Small intestine (tissue), 7 donors: ENCODE results near the gene HCRTR1. TPM values are rescaled to one million over a fixed set of nuclear protein-coding genes. Genes with fewer than 3 reads are reported as not detected.
"Not testable (repeated sequence)": the region's sequence is repeated elsewhere in the genome, so short reads cannot be mapped to it uniquely, and the experiment has no call there.

Experiments
- DNase-seq, 2 donors: peaks; one replicate each; pipeline versions ENCODE4 v3.0.0 to v3.0.0-alpha.2; 2013
- FAIRE-seq: peaks from 2 replicates; lab custom pipeline; 2012; peaks lifted over from hg19 to GRCh38; lab: Jason Lieb, UNC
- H3K27ac ChIP-seq, 3 donors: one replicate each; pipeline ENCODE4 v1.5.1; 2013; ENCODE audit warnings: low read length in 2 of 3, mild to moderate bottlenecking in 2 of 3, control low read depth in 1 of 3, inconsistent platforms in 1 of 3, low read depth in 1 of 3, moderate library complexity in 1 of 3
- H3K27me3 ChIP-seq, 3 donors: one replicate each; pipeline ENCODE4 v1.6.1; 2013; ENCODE audit warnings: low read length in 3 of 3, inconsistent platforms in 1 of 3; ENCODE audit not compliant: control insufficient read depth in 3 of 3, insufficient read depth in 3 of 3
- H3K36me3 ChIP-seq, 3 donors: one replicate each; pipeline ENCODE4 v1.6.1; 2013; ENCODE audit warnings: low read length in 3 of 3, inconsistent platforms in 1 of 3, low read depth in 1 of 3, mild to moderate bottlenecking in 1 of 3, moderate library complexity in 1 of 3; ENCODE audit not compliant: control insufficient read depth in 3 of 3, insufficient read depth in 2 of 3
- H3K4me1 ChIP-seq, 3 donors: one replicate each; pipeline ENCODE4 v1.6.1; 2013; ENCODE audit warnings: low read length in 2 of 3, inconsistent platforms in 1 of 3, low read depth in 1 of 3, mild to moderate bottlenecking in 1 of 3, moderate library complexity in 1 of 3; ENCODE audit not compliant: control insufficient read depth in 3 of 3, insufficient read depth in 2 of 3
- H3K4me3 ChIP-seq, 3 donors: one replicate each; pipeline ENCODE4 v1.5.1; 2013; ENCODE audit warnings: low read length in 3 of 3, control low read depth in 1 of 3, inconsistent platforms in 1 of 3, low read depth in 1 of 3, mild to moderate bottlenecking in 1 of 3, moderate library complexity in 1 of 3
- H3K9me3 ChIP-seq, 2 donors: one replicate each; pipeline ENCODE4 v1.6.1; 2013; ENCODE audit warnings: low read depth in 1 of 2, low read length in 1 of 2; ENCODE audit not compliant: control insufficient read depth in 2 of 2, insufficient read depth in 1 of 2
- WGBS, 3 donors: extraction: QIAGEN DNeasy Blood & Tissue Kit; methylation state at CpG; one replicate each; pipeline ENCODE4 v1.1.7; 2013; 5-methylcytosine and 5-hydroxymethylcytosine counted together
- polyA plus RNA-seq, 4 donors: library from polyadenylated mRNA; stranded (reverse) in 3 of 4; unstranded in 1 of 4; fragments of 200-250 nt in 3 of 4; fragments of 120-200 nt in 1 of 4; gene quantifications; one replicate each; pipeline versions ENCODE4 v1.2.1 to v1.2.3, GENCODE V29; 2013
- donor health status: healthy with polysubstance abuse.
- donor health status: control.
- donor health status: control.
- donor health status: Bipolar disorder and iron deficiency.
- donor health status: healthy.

HCRTR1 gene
- polyA plus RNA-seq, 4 donors: 0.06 to 0.10 TPM; not detected in 2

DNA sequence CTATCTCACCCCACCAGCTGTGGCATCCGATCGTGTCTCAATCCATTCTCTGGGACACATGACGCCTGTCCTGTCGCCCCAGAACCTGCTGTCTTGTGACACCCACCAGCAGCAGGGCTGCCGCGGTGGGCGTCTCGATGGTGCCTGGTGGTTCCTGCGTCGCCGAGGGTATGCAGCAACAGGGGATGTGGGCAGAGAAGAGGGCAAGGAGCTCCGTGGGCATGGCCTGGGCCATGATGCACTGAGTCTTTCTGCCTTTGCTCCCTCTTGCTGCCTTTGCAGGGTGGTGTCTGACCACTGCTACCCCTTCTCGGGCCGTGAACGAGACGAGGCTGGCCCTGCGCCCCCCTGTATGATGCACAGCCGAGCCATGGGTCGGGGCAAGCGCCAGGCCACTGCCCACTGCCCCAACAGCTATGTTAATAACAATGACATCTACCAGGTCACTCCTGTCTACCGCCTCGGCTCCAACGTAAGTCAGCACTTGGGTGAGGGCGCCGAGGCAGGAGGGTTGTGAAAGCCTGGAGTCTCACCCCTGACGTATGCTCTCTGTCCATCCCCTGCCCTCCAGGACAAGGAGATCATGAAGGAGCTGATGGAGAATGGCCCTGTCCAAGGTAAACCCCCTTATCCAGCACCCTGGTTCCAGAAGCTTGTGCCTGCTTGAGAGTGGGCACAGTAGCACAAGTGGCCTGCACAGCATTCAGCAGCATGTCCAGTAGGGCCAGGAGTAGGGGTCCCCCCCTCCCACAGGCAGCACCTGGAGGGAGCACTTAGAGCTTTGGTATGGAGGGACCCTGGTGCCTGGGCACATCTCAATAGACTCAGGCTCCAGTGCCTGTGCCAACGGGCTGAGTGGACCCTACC, 32.4 kb upstream of the HCRTR1 start:
- no peaks in the 10 kb centered on the region for H3K9me3 ChIP-seq
- DNase-seq: no peak
- FAIRE-seq: no peak
- WGBS, 3 donors: 89 to 91% (median 89%) methylated on average over 26 to 27 of the region's 27 CpGs
- H3K36me3 ChIP-seq: peaks cover 0 to 75% (median 0%) of the 10 kb centered on the region in 3 donors
- no peak overlapping the region for H3K4me3 ChIP-seq
- peaks cover 0 to 75% (median 5%) of the 10 kb centered on the region in 3 donors for H3K4me1 ChIP-seq
- no peaks in the 10 kb centered on the region for H3K27me3 ChIP-seq
- no peak overlapping the region for H3K27ac ChIP-seq

DNA sequence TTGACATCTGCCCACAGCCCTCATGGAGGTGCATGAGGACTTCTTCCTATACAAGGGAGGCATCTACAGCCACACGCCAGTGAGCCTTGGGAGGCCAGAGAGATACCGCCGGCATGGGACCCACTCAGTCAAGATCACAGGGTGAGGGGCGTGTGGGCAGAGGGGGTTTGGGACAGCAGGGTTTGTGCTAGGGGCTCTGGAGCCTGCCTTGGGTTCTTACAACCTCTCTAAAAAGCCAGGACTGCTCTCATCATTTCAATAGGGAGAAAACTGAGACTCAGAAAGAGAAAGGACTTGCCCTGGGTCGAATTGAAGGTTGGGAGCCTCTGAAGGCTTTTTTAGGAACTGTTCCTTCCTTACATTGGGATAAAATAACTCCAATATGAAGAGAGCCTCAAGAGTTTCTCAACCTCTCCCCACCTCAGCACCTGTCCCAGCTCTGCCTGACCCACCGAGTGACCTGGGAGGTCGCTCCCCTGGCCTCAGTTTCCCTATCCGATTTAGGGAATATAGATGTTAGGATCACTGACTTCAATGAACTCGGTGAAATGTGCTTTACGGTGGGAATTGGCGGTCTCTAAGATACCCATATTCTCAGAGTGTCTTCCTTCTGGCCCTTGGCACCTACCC, 31.6 kb upstream of the HCRTR1 start:
- Histone ChIP-seq H3K27ac (no peak overlapping the region), H3K4me3 (no peak overlapping the region), H3K4me1 (peaks cover 0 to 68% (median 5%) of the 10 kb centered on the region in 3 donors), H3K36me3 (peaks cover 0 to 69% (median 0%) of the 10 kb centered on the region in 3 donors), H3K9me3 (no peaks in the 10 kb centered on the region), H3K27me3 (no peaks in the 10 kb centered on the region)
- FAIRE-seq (no peak), DNase-seq (no peak)
- 83 to 85% (median 83%) methylated on average over 11 of the region's 11 CpGs for WGBS, 3 donors

DNA sequence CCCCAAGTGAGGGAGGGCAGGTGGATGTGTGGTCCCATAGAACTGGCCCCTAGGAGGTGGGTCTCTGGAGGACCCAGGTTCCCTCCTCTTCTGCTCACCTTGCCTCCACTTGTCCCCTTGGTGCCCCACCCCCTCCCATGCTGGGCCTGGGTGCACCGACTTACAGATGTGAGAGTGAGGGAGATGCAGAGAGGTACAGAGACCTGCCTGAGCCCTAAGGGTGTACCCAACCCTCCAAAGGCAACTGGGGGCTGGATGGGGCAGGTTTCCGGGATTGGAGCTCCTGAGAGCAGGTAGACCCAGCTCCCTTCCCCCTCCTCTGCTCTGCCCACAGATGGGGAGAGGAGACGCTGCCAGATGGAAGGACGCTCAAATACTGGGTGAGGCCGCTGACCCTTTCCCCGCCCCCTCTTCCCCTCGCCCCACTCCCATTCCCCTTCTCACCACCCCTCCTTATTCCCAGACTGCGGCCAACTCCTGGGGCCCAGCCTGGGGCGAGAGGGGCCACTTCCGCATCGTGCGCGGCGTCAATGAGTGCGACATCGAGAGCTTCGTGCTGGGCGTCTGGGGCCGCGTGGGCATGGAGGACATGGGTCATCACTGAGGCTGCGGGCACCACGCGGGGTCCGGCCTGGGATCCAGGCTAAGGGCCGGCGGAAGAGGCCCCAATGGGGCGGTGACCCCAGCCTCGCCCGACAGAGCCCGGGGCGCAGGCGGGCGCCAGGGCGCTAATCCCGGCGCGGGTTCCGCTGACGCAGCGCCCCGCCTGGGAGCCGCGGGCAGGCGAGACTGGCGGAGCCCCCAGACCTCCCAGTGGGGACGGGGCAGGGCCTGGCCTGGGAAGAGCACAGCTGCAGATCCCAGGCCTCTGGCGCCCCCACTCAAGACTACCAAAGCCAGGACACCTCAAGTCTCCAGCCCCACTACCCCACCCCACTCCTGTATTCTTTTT, 30.8 kb upstream of the HCRTR1 start:
- DNase-seq (no peak), FAIRE-seq (no peak)
- Histone ChIP-seq H3K36me3 (peaks cover 0 to 63% (median 0%) of the 10 kb centered on the region in 3 donors), H3K27me3 (no peaks in the 10 kb centered on the region), H3K4me1 (peaks cover 0 to 65% (median 5%) of the 10 kb centered on the region in 3 donors), H3K9me3 (no peaks in the 10 kb centered on the region), H3K4me3 (no peak overlapping the region), H3K27ac (no peak overlapping the region)
- WGBS, 3 donors: 72 to 87% (median 76%) methylated on average over 36 to 47 of the region's 47 CpGs

DNA sequence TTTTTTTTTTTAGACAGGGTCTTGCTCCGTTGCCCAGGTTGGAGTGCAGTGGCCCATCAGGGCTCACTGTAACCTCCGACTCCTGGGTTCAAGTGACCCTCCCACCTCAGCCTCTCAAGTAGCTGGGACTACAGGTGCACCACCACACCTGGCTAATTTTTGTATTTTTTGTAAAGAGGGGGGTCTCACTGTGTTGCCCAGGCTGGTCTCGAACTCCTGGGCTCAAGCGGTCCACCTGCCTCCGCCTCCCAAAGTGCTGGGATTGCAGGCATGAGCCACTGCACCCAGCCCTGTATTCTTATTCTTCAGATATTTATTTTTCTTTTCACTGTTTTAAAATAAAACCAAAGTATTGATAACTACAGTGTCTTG, 30.2 kb upstream of the HCRTR1 start:
- 90 to 96% (median 92%) methylated on average over 5 of the region's 5 CpGs for WGBS, 3 donors
- Histone ChIP-seq H3K4me1 (peaks cover 0 to 65% (median 5%) of the 10 kb centered on the region in 3 donors), H3K27ac (peak overlapping the region in 2 of 3 donors; percentile 81 to 83), H3K36me3 (peaks cover 0 to 60% (median 0%) of the 10 kb centered on the region in 3 donors)
- H3K9me3 ChIP-seq, DNase-seq, H3K27me3 ChIP-seq, FAIRE-seq, H3K4me3 ChIP-seq: not testable (repeated sequence)

DNA sequence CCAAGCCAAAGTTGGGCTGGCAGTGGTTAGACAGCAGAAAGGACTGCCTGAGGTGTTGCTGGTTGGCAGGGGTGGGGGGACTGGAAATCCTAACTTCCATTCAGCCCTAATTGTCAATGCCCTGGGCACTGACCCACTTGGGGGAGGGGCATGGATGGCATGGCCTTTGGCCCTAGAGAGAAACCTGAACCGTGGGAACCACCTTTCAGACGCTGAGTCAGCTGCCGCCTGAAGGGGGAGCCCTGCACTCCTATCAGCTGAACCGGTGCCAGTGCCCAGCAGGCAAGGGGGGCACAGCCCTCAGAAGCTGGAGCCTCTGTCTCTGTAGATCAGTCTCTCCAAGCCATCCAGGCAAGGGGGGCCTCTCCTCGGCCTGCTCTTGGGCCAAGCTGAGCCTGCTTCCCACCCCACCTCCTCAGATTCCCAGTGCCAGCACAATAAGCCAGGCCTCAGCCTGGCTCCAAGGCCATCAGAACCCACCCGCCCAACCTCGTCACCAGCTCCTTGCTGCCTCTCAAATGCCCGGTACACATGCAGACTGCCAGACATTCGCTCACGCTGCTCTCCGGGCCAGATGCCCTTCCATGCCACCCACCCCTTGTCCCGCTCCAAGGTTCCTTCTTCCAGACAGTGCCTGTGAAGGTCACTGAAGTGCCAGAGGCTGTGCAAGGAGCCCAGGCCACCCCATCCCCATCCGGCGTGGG, 29.6 kb upstream of the HCRTR1 start:
- FAIRE-seq: no peak
- peak; percentile 81 to 83 for DNase-seq
- Histone ChIP-seq H3K27me3 (no peaks in the 10 kb centered on the region), H3K27ac (peak overlapping the region; percentile 8 to 83 (median 81)), H3K4me3 (no peak overlapping the region), H3K9me3 (no peaks in the 10 kb centered on the region), H3K4me1 (peaks cover 0 to 60% (median 5%) of the 10 kb centered on the region in 3 donors), H3K36me3 (peaks cover 0 to 55% (median 0%) of the 10 kb centered on the region in 3 donors)
- 17 to 43% (median 28%) methylated on average over 14 of the region's 14 CpGs for WGBS, 3 donors

DNA sequence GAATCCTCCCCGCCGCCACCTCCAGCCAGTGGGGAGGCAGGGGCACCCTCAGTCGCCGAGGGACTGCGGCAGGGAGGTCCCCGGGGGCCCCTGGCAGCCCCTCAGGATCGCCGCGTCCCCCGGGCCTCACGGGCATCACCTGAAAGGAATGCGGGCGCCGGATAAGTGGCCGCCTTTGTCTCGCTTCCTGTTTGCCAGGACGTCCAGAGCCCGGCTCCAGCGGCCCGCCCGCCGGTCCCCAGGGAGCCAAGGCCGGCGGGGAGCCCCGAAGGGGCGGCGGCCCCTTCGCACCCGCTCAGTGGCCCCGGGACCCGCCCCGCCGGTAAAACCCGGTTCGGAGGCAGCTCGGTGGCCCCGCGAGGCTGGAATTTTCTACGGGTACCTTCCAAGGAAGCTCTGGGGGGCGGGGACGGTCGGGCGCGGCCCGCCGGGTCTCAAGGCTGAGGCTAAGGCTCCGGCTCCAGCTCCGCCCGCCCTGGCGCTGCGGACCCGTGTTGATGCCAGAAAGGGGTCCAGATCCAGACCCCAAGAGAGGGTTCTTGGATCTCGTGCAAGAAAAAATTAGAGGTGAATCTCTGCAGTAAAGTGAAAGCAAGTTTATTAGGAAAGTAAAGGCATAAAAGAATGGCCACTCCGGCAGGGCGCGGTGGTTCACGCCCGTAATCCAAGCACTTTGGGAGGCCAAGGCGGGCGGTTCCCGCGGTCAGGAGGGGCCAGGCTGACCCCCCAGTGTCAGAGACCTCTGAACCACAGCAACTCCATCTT, 28.6 kb upstream of the HCRTR1 start:
- DNase-seq (peak; percentile 61 to 84), FAIRE-seq (no peak)
- Histone ChIP-seq H3K36me3 (peaks cover 0 to 44% (median 0%) of the 10 kb centered on the region in 3 donors), H3K4me3 (peak overlapping the region in 2 of 3 donors; percentile 37 to 57), H3K9me3 (no peaks in the 10 kb centered on the region), H3K27me3 (no peaks in the 10 kb centered on the region), H3K4me1 (peaks cover 0 to 51% (median 5%) of the 10 kb centered on the region in 3 donors), H3K27ac (peak overlapping the region; percentile 73 to 83 (median 81))
- WGBS, 3 donors: 6 to 18% (median 16%) methylated on average over 55 to 62 of the region's 62 CpGs

DNA sequence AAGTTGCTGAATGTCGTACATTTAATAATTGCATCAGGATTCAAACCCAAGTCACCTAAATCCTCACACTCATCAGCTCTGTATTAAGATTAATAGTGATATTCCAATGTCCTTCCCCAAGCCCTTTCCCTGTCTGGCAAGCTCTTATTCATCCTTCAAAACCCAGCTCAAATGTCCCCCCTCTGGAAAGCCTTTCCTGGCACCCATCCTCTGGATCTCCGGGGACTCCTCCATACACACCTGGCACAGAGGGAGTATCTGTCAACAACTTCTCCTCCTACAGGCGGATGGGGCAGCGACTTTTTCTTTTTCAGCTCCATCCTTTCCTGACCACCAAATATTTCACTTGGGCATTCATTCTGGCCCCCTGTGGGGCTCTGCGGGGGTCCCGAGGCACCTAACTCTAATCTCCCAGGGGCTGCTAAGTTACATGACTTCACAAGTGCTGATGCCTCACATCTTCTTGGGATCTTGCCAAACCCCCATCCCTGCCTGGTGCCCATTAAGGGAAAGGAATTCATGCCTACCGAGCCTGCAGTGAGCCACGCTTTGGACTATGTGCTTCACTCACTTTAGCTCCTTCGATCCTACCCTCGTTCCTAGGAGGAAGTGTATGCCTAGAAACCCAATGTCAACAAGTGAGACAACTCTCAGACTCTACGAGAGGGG, 25.9 kb upstream of the HCRTR1 start:
- Histone ChIP-seq H3K36me3 (peaks cover 0 to 18% (median 0%) of the 10 kb centered on the region in 3 donors), H3K27ac (peak overlapping the region in 1 of 3 donors; percentile 59), H3K9me3 (no peaks in the 10 kb centered on the region), H3K27me3 (no peaks in the 10 kb centered on the region), H3K4me3 (no peak overlapping the region), H3K4me1 (peaks cover 0 to 31% (median 5%) of the 10 kb centered on the region in 3 donors)
- WGBS, 3 donors: 41 to 65% (median 49%) methylated on average over 11 of the region's 11 CpGs
- peak; percentile 64 to 68 for DNase-seq
- FAIRE-seq: no peak
